H9 (cell line): ENCODE results near the gene DCTN3. TPM values are rescaled to one million over a fixed set of nuclear protein-coding genes. Genes with fewer than 3 reads are reported as not detected.

ENCODE experiments used
- DNase-seq: peaks from one replicate; pipeline ENCODE4 v3.0.0-alpha.2; 2017
- H2AFZ ChIP-seq: one replicate; pipeline ENCODE4 v1.6.1; 2013; ENCODE audit warnings: mild to moderate bottlenecking, low read length, control low read depth, moderate library complexity
- H2AK5ac ChIP-seq: 2 replicates; pipeline ENCODE4 v1.6.1; 2013; ENCODE audit warnings: low read length, control low read depth, mixed read lengths; ENCODE audit not compliant: insufficient read length
- H2BK120ac ChIP-seq: one replicate; pipeline ENCODE4 v1.6.1; 2013; ENCODE audit warnings: low read depth, mild to moderate bottlenecking, low read length, control low read depth, inconsistent platforms; ENCODE audit not compliant: poor library complexity, severe bottlenecking
- H2BK12ac ChIP-seq: 2 replicates; pipeline ENCODE4 v1.6.1; 2013; ENCODE audit warnings: low read length, control low read depth, mixed read lengths, low read depth; ENCODE audit not compliant: insufficient read length
- H2BK15ac ChIP-seq: 2 replicates; pipeline ENCODE4 v1.6.1; 2013; ENCODE audit warnings: low read depth, low read length, control low read depth
- H2BK20ac ChIP-seq: one replicate; pipeline ENCODE4 v1.6.1; 2013; ENCODE audit warnings: low read depth, mild to moderate bottlenecking, low read length, control low read depth, inconsistent platforms; ENCODE audit not compliant: poor library complexity, severe bottlenecking
- H2BK5ac ChIP-seq: 2 replicates; pipeline ENCODE4 v1.6.1; 2013; ENCODE audit warnings: low read length, control low read depth, mixed read lengths; ENCODE audit not compliant: insufficient read length
- H3K14ac ChIP-seq: 2 replicates; pipeline ENCODE4 v1.6.1; 2013; ENCODE audit warnings: low read length, control low read depth; ENCODE audit not compliant: insufficient read depth
- H3K18ac ChIP-seq: 2 replicates; pipeline ENCODE4 v1.6.1; 2013; ENCODE audit warnings: low read depth, mild to moderate bottlenecking, mixed read lengths, low read length, control low read depth; ENCODE audit not compliant: insufficient read length
- H3K23ac ChIP-seq: 2 replicates; pipeline ENCODE4 v1.6.1; 2013; ENCODE audit warnings: low read length, control low read depth, mixed read lengths, low read depth; ENCODE audit not compliant: insufficient read length
- H3K23me2 ChIP-seq: 2 replicates; pipeline ENCODE4 v1.6.1; 2013; ENCODE audit warnings: low read depth, mild to moderate bottlenecking, mixed read lengths, low read length, control low read depth; ENCODE audit not compliant: insufficient read length, poor library complexity, severe bottlenecking
- H3K27ac ChIP-seq: 2 replicates; pipeline ENCODE4 v1.5.1; 2013; ENCODE audit warnings: low read length, control low read depth, mixed read lengths, low read depth; ENCODE audit not compliant: insufficient read length
- H3K27me3 ChIP-seq: 2 replicates; pipeline ENCODE4 v1.6.1; 2013; ENCODE audit warnings: low read length, control low read depth, inconsistent platforms; ENCODE audit not compliant: insufficient read depth
- H3K4ac ChIP-seq: 2 replicates; pipeline ENCODE4 v1.6.1; 2013; ENCODE audit warnings: low read depth, mild to moderate bottlenecking, control low read depth, inconsistent platforms, low read length, moderate library complexity
- H3K4me1 ChIP-seq: 2 replicates; pipeline ENCODE4 v1.6.1; 2013; ENCODE audit warnings: low read length, control low read depth, inconsistent platforms; ENCODE audit not compliant: insufficient read depth
- H3K4me2 ChIP-seq: 2 replicates; pipeline ENCODE4 v1.6.1; 2013; ENCODE audit warnings: low read length, control low read depth, mixed read lengths; ENCODE audit not compliant: insufficient read length, insufficient read depth
- H3K56ac ChIP-seq: 2 replicates; pipeline ENCODE4 v1.6.1; 2013; ENCODE audit warnings: low read depth, mild to moderate bottlenecking, mixed read lengths, low read length, control low read depth; ENCODE audit not compliant: insufficient read length
- H3K79me1 ChIP-seq: 2 replicates; pipeline ENCODE4 v1.6.1; 2013; ENCODE audit warnings: low read depth, mild to moderate bottlenecking, moderate library complexity, low read length, control low read depth, inconsistent platforms; ENCODE audit not compliant: insufficient read depth, poor library complexity, severe bottlenecking
- H3K79me2 ChIP-seq: 2 replicates; pipeline ENCODE4 v1.6.1; 2013; ENCODE audit warnings: low read length, control low read depth, inconsistent platforms; ENCODE audit not compliant: insufficient read depth
- H3K9ac ChIP-seq: 2 replicates; pipeline ENCODE4 v1.6.1; 2013; ENCODE audit warnings: low read length, control low read depth, mixed read lengths; ENCODE audit not compliant: insufficient read length; ENCODE audit errors: extremely low read depth
- H3K9me3 ChIP-seq: one replicate; pipeline ENCODE4 v1.6.1; 2013; ENCODE audit warnings: low read depth, low read length, inconsistent platforms; ENCODE audit not compliant: control insufficient read depth
- H3T11ph ChIP-seq: one replicate; pipeline ENCODE4 v1.6.1; 2013; ENCODE audit warnings: mild to moderate bottlenecking, low read length, control low read depth, inconsistent platforms
- H4K20me1 ChIP-seq: one replicate; pipeline ENCODE4 v1.6.1; 2013; ENCODE audit not compliant: control insufficient read depth, insufficient read length, insufficient read depth
- H4K5ac ChIP-seq: 2 replicates; pipeline ENCODE4 v1.6.1; 2013; ENCODE audit warnings: low read depth, mild to moderate bottlenecking, mixed read lengths, low read length, control low read depth; ENCODE audit not compliant: insufficient read length
- H4K8ac ChIP-seq: replicated peaks from 2 replicates; pipeline ENCODE4 v1.6.1; 2013; ENCODE audit warnings: low read length, control low read depth, mixed read lengths, low read depth; ENCODE audit not compliant: insufficient read length
- H4K91ac ChIP-seq: 2 replicates; pipeline ENCODE4 v1.6.1; 2013; ENCODE audit warnings: low read depth, mild to moderate bottlenecking, moderate library complexity, mixed read lengths, low read length, control low read depth; ENCODE audit not compliant: insufficient read length
- H3K27ac Mint-ChIP-seq, 3 experiments: 2 replicates in 2 of 3; 3 replicates in 1 of 3; pipeline ENCODE4 v1.8.0; 2020 to 2021; ENCODE audit warnings: mixed read lengths in 3 of 3, mild to moderate bottlenecking in 1 of 3, moderate library complexity in 1 of 3
- H3K27me3 Mint-ChIP-seq: 2 replicates; pipeline ENCODE4 v1.8.0; 2021; ENCODE audit warnings: low read depth, mild to moderate bottlenecking, moderate library complexity, mixed read lengths
- H3K36me3 Mint-ChIP-seq, 3 experiments: 2 replicates in 2 of 3; 3 replicates in 1 of 3; pipeline ENCODE4 v1.8.0; 2020 to 2021; ENCODE audit warnings: low read depth in 3 of 3, mixed read lengths in 3 of 3; ENCODE audit not compliant: insufficient read depth in 1 of 3
- H3K4me1 Mint-ChIP-seq, 2 experiments: 2 replicates each; pipeline ENCODE4 v1.8.0; 2020; ENCODE audit warnings: mixed read lengths in 2 of 2
- H3K4me3 Mint-ChIP-seq, 2 experiments: 2 replicates in 1 of 2; 3 replicates in 1 of 2; pipeline ENCODE4 v1.8.0; 2020 to 2021; ENCODE audit warnings: mild to moderate bottlenecking in 2 of 2, mixed read lengths in 2 of 2, moderate library complexity in 1 of 2
- H3K9me3 Mint-ChIP-seq, 2 experiments: 2 replicates in 1 of 2; 3 replicates in 1 of 2; pipeline ENCODE4 v1.8.0; 2020; ENCODE audit warnings: mild to moderate bottlenecking in 2 of 2, mixed read lengths in 2 of 2, moderate library complexity in 1 of 2
- whole genome bisulfite sequencing: extraction: QIAGEN DNeasy Blood & Tissue Kit; methylation state at CpG from one replicate; pipeline ENCODE4 v1.1.7; 2013; ENCODE audit warnings: missing lambda C conversion rate, low lambda C conversion rate, mixed read lengths; ENCODE audit not compliant: insufficient read length; ENCODE audit errors: extremely low coverage; 5-methylcytosine and 5-hydroxymethylcytosine counted together
- total RNA-seq: library from RNA; stranded (reverse); gene quantifications from 2 replicates; pipeline ENCODE4 v1.2.1, GENCODE V29; 2021
- TF ChIP-seq, protein P1 (sequence below): fragments of 200-600 bp; sonication (generic); conservative IDR thresholded peaks from 3 replicates; pipeline ENCODE4 v1.8.0; 2021; ENCODE audit warnings: antibody characterized with exemption, mild to moderate bottlenecking

The DCTN3 gene
- total RNA-seq, 1 experiment from 2014 or later, result 40.0 TPM

- H4K5ac ChIP-seq, result no peak overlapping the region
- no peak overlapping the region for H3K9ac ChIP-seq
- H2BK120ac ChIP-seq, result no peak overlapping the region
- H3K14ac ChIP-seq, result no peak overlapping the region
- H3K18ac ChIP-seq, result no peak overlapping the region
- WGBS, result no CpG with 5 or more reads among the region's 8 CpGs
- H2BK5ac ChIP-seq, result no peak overlapping the region
- H3K56ac ChIP-seq, result no peak overlapping the region
- no peak overlapping the region for H2BK12ac ChIP-seq
- peaks cover 12% of the 10 kb centered on the region for H3K4me1 ChIP-seq
- no peak overlapping the region for H3K4ac ChIP-seq
- peaks cover 57% of the 10 kb centered on the region for H3K27me3 Mint-ChIP-seq
- no peak overlapping the region for H3K4me3 Mint-ChIP-seq
- no peak overlapping the region for H4K8ac ChIP-seq
- no peak overlapping the region for H3K27ac Mint-ChIP-seq
- peaks cover 2% of the 10 kb centered on the region for H4K20me1 ChIP-seq
- DNase-seq, result no peak
- no peak overlapping the region for H2AFZ ChIP-seq
- no peak overlapping the region for H3K4me2 ChIP-seq
- H3K79me1 ChIP-seq, result no peaks in the 10 kb centered on the region
- H3K9me3 Mint-ChIP-seq, result peaks cover 0 to 4% of the 10 kb centered on the region in 2 experiments; a peak in 1 of 5 replicates
- no peak overlapping the region for H3T11ph ChIP-seq
- no peak overlapping the region for H3K23ac ChIP-seq
- H3K79me2 ChIP-seq, result no peaks in the 10 kb centered on the region
- H4K91ac ChIP-seq, result no peak overlapping the region
- peaks cover 7% of the 10 kb centered on the region for H3K23me2 ChIP-seq
- H2AK5ac ChIP-seq, result no peak overlapping the region
- H3K27me3 ChIP-seq, result peaks cover 19% of the 10 kb centered on the region
- no peaks in the 10 kb centered on the region for H3K9me3 ChIP-seq
- H3K4me1 Mint-ChIP-seq, result peaks cover 51 to 66% of the 10 kb centered on the region in 2 experiments
- H3K27ac ChIP-seq, result no peak overlapping the region
- no peaks in the 10 kb centered on the region for H3K36me3 Mint-ChIP-seq
- H2BK20ac ChIP-seq, result no peak overlapping the region
- H2BK15ac ChIP-seq, result no peak overlapping the region
- TF ChIP-seq, protein P1, sequence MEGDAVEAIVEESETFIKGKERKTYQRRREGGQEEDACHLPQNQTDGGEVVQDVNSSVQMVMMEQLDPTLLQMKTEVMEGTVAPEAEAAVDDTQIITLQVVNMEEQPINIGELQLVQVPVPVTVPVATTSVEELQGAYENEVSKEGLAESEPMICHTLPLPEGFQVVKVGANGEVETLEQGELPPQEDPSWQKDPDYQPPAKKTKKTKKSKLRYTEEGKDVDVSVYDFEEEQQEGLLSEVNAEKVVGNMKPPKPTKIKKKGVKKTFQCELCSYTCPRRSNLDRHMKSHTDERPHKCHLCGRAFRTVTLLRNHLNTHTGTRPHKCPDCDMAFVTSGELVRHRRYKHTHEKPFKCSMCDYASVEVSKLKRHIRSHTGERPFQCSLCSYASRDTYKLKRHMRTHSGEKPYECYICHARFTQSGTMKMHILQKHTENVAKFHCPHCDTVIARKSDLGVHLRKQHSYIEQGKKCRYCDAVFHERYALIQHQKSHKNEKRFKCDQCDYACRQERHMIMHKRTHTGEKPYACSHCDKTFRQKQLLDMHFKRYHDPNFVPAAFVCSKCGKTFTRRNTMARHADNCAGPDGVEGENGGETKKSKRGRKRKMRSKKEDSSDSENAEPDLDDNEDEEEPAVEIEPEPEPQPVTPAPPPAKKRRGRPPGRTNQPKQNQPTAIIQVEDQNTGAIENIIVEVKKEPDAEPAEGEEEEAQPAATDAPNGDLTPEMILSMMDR, result no peak
These were observed 45.1 kb downstream of the DCTN3 start for GRCh38 chr9:34575241-34575640.
